ENCODE data around the gene CAMTA1.

DNA sequence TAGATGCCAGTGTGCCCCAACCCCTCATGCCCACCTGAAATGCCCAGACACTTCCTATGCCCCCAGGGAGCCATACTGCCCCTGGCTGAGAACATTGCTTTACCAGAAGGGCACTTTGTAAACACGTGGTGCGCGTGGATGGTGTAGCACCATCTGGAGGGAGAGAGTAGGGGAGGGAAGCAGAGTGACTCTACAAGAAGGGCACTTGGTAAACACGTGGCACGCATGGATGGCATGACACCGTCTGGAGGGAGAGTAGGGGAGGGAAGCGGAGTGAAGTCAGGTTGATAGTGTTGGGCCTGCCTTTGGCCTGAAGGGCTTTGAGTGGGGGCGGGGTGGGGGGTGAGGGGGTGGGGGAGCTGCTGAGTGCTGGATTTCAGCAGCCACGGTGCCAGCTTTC is 661.8 kb downstream of the CAMTA1 start:
- TF ChIP-seq POLR2A (IDR thresholded peaks at IDR 0.05; ENCODE audit: low read length) (no peak), GATA1 (IDR thresholded peaks at IDR 0.05; ENCODE audit: low read depth, low read length) (no peak)

All from erythroblast (primary cell).